Upper lobe of left lung (tissue), 4 donors: Measurements from ENCODE around the gene PFN3.

Source experiments
- CTCF ChIP-seq, 6 experiments: fragments of 450-650 bp in 4 of 6; fragments of 200-600 bp in 2 of 6; sonication (generic) in 2 of 6; IDR thresholded peaks; one replicate each; pipeline ENCODE4 v1.5.1; 2016 to 2019; ENCODE audit warnings: antibody characterized with exemption in 6 of 6
- POLR2A ChIP-seq, 4 donors: fragments of 450-650 bp; IDR thresholded peaks; one replicate each; pipeline ENCODE4 v1.5.1; 2016 to 2017; ENCODE audit warnings: antibody characterized with exemption in 4 of 4, mild to moderate bottlenecking in 2 of 4

GRCh38 chr5:177412603-177413233 lies 12.3 kb upstream of the PFN3 start:
- TF ChIP-seq CTCF (IDR thresholded peaks at IDR 0.05) (no peak), POLR2A (IDR thresholded peaks at IDR 0.05) (no peak)
